ENCODE measurements around the gene PNRC2. TPM values are rescaled to one million over a fixed set of nuclear protein-coding genes. Genes with fewer than 3 reads are reported as not detected.
"Not testable (repeated sequence)": the region's sequence is repeated elsewhere in the genome, so short reads cannot be mapped to it uniquely, and the experiment has no call there.

PNRC2 gene
- total and polyA plus RNA-seq, 7 donors, result 104 to 223 (median 162) TPM

- H3K4me1 ChIP-seq, result peaks cover 0 to 1% (median under 1%) of the 10 kb centered on the region in 4 donors
- DNase-seq, result no peak
- 71 to 85% methylated on average over 6 of the region's 6 CpGs for WGBS, 2 donors
- no peaks in the 10 kb centered on the region for H3K27me3 ChIP-seq
- no peak overlapping the region for H3K4me3 ChIP-seq
- TF ChIP-seq EP300 (IDR thresholded peaks at IDR 0.05), result no peak
- H3K9me3 ChIP-seq, result no peaks in the 10 kb centered on the region
- no peak overlapping the region for H3K27ac ChIP-seq
- intact Hi-C loops (cut with DNase I), result no loop called here
- H3K36me3 ChIP-seq, result no peaks in the 10 kb centered on the region
These were observed 23.0 kb upstream of the PNRC2 start for GRCh38 chr1:23936481-23937176.

- TF ChIP-seq CTCF (IDR thresholded peaks at IDR 0.05), result no peak
- no peak for TF ChIP-seq POLR2AphosphoS5 (IDR thresholded peaks at IDR 0.05)
- TF ChIP-seq POLR2A (IDR thresholded peaks at IDR 0.05), result no peak
- TF ChIP-seq EP300 (IDR thresholded peaks at IDR 0.05), result no peak
- Histone ChIP-seq H3K4me1 (peaks cover 0 to 4% (median 0%) of the 10 kb centered on the region in 4 donors), H3K9me3 (peaks cover 0 to 5% (median 0%) of the 10 kb centered on the region in 4 donors), H3K27ac (no peak overlapping the region), H3K27me3 (no peaks in the 10 kb centered on the region), H3K36me3 (no peaks in the 10 kb centered on the region), H3K4me3 (no peak overlapping the region)
- intact Hi-C loops (cut with DNase I), result no loop called here
- DNase-seq, result no peak
These were observed 12.3 kb upstream of the PNRC2 start for GRCh38 chr1:23947366-23947765.

- peaks cover 0 to 11% (median 6%) of the 10 kb centered on the region in 4 donors for H3K4me1 ChIP-seq
- no peaks in the 10 kb centered on the region for H3K36me3 ChIP-seq
- WGBS, 2 donors, result 69 to 73% methylated on average over 3 of the region's 3 CpGs
- no peak for DNase-seq
- H3K27ac ChIP-seq, result no peak overlapping the region
- TF ChIP-seq POLR2A (IDR thresholded peaks at IDR 0.05), result no peak
- TF ChIP-seq CTCF (IDR thresholded peaks at IDR 0.05), result no peak
- TF ChIP-seq POLR2AphosphoS5 (IDR thresholded peaks at IDR 0.05), result no peak
- TF ChIP-seq EP300 (IDR thresholded peaks at IDR 0.05), result no peak
- no peaks in the 10 kb centered on the region for H3K27me3 ChIP-seq
- H3K9me3 ChIP-seq, result no peaks in the 10 kb centered on the region
- H3K4me3 ChIP-seq, result no peak overlapping the region
- intact Hi-C loops (cut with DNase I), result no loop called here
These were observed 6.6 kb upstream of the PNRC2 start for GRCh38 chr1:23953020-23953419.

GRCh38 chr1:23957096-23957495 is 2.5 kb upstream of the PNRC2 start:
- no peaks in the 10 kb centered on the region for H3K9me3 ChIP-seq
- H3K36me3 ChIP-seq, result peaks cover 0 to 9% (median 0%) of the 10 kb centered on the region in 4 donors
- DNase-seq, result no peak
- 18 to 65% methylated on average over 7 of the region's 7 CpGs for WGBS, 2 donors
- TF ChIP-seq CTCF (IDR thresholded peaks at IDR 0.05), result no peak
- no peak for TF ChIP-seq POLR2A (IDR thresholded peaks at IDR 0.05)
- no peak for TF ChIP-seq POLR2AphosphoS5 (IDR thresholded peaks at IDR 0.05)
- no peak for TF ChIP-seq EP300 (IDR thresholded peaks at IDR 0.05)
- H3K27me3 ChIP-seq, result no peaks in the 10 kb centered on the region
- H3K4me1 ChIP-seq, result peaks cover 0 to 28% (median 18%) of the 10 kb centered on the region in 4 donors
- H3K27ac ChIP-seq, result peak overlapping the region in 3 of 4 donors; percentile 98 to 100 (median 98)
- H3K4me3 ChIP-seq, result no peak overlapping the region
- intact Hi-C loops (cut with DNase I), result loop anchor here (5.0 kb wide), 1 partner anchor 155 kb away; the partner anchor contains the start of gene GALE

GRCh38 chr1:23958040-23958809 is 1.4 kb upstream of the PNRC2 start:
- peak overlapping the region in 3 of 4 donors; percentile 72 to 89 (median 84) for H3K4me3 ChIP-seq
- H3K27me3 ChIP-seq, DNase-seq, H3K9me3 ChIP-seq: not testable (repeated sequence)
- WGBS, 2 donors, result 21 to 44% methylated on average over 19 of the region's 19 CpGs
- H3K4me1 ChIP-seq, result peaks cover 0 to 31% (median 19%) of the 10 kb centered on the region in 4 donors
- H3K27ac ChIP-seq, result peak overlapping the region; percentile 98 to 100 (median 98)
- intact Hi-C loops (cut with DNase I), result loop anchor here (2.0 to 5.0 kb wide), 3 partner anchors 37 to 156 kb away; partner anchors contain the start of gene GALE
- H3K36me3 ChIP-seq, result peaks cover 0 to 12% (median 0%) of the 10 kb centered on the region in 4 donors

Measured in sigmoid colon (tissue), 7 donors.